HL-60 (cell line): ENCODE results near the gene C7orf25.

Experiments
- DNase-seq, 2 experiments: peaks; one replicate each; pipeline ENCODE4 v3.0.0-alpha.2; 2010 to 2020; ENCODE audit warnings: low read depth in 1 of 2, low spot score in 1 of 2
- H3K27ac ChIP-seq: fragments of 250-450 bp; sonication (Bioruptor Pico); replicated peaks from 2 replicates; pipeline ENCODE4 v1.5.1; 2020; ENCODE audit warnings: mild to moderate bottlenecking, moderate library complexity
- H3K27me3 ChIP-seq: fragments of 250-450 bp; sonication (Bioruptor Pico); 2 replicates; pipeline ENCODE4 v1.5.1; 2021; ENCODE audit warnings: mild to moderate bottlenecking, moderate library complexity; ENCODE audit not compliant: insufficient read depth, poor library complexity, severe bottlenecking
- H3K4me3 ChIP-seq: replicated peaks from 2 replicates; pipeline ENCODE4 v1.5.1; 2011; ENCODE audit warnings: mild to moderate bottlenecking, control low read depth, low read length; ENCODE audit not compliant: insufficient read depth
- GABPA ChIP-seq: IDR thresholded peaks from 2 replicates; pipeline ENCODE4 v1.6.1; 2012; ENCODE audit warnings: low read depth
- POLR2AphosphoS5 ChIP-seq: IDR thresholded peaks from 2 replicates; pipeline ENCODE4 v1.6.1; 2012; ENCODE audit warnings: low read depth
- SPI1 ChIP-seq: IDR thresholded peaks from 2 replicates; pipeline ENCODE4 v1.6.1; 2012; ENCODE audit warnings: low read depth, mild to moderate bottlenecking, borderline replicate concordance
- TF ChIP-seq, protein P1 (sequence below): IDR thresholded peaks from 2 replicates; pipeline ENCODE4 v1.6.1; 2012; ENCODE audit warnings: low read depth; ENCODE audit not compliant: insufficient replicate concordance
- TF ChIP-seq, protein P2 (sequence below): IDR thresholded peaks from one replicate; pipeline ENCODE4 v1.5.1; 2011; ENCODE audit warnings: low read length, control low read depth, inconsistent platforms; ENCODE audit not compliant: insufficient read depth

The C7orf25 gene

DNA sequence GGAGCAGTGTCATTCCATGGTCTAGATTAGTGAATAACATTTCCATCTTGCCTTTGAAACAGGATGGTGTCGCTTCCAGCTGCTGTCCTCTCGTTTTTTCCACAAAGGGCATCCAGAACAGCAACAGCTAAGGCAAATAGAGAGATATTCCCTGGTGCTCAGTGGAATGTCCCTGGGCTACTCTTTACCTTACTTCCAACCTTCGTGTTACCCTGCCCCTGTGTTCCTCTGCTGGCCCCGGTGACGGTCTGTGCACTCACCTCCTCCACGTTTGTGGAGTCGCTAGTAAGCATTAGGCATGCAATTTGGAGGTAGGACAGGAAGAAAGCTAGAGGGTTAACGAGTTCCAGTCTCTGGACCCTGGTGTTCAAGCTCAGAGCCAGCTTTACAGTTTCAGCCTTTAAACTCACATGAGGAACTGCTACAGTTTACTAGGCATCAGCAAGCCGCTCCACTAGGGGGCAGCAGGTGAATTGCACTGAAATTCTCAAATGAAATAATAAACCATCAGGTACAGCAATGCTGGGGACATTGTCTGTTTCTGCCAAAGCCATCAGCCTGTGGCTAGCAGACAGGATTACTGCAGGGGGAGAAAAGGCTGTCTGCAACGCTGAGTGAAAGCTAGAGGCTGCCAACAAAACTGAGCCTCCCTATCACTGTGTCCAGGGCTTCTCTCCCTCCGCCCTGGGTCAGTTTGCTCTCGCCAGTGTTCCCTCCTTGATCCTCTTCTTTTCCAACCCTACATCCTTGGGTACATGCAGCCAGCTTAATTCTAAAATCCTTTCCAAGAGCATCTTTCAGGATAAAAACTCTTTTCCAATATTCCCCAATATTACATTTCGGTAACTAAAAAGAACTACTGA, 29.3 kb upstream of the C7orf25 start:
- peak in 1 of 2 experiments; percentile 66 for DNase-seq
- TF ChIP-seq, protein P1, sequence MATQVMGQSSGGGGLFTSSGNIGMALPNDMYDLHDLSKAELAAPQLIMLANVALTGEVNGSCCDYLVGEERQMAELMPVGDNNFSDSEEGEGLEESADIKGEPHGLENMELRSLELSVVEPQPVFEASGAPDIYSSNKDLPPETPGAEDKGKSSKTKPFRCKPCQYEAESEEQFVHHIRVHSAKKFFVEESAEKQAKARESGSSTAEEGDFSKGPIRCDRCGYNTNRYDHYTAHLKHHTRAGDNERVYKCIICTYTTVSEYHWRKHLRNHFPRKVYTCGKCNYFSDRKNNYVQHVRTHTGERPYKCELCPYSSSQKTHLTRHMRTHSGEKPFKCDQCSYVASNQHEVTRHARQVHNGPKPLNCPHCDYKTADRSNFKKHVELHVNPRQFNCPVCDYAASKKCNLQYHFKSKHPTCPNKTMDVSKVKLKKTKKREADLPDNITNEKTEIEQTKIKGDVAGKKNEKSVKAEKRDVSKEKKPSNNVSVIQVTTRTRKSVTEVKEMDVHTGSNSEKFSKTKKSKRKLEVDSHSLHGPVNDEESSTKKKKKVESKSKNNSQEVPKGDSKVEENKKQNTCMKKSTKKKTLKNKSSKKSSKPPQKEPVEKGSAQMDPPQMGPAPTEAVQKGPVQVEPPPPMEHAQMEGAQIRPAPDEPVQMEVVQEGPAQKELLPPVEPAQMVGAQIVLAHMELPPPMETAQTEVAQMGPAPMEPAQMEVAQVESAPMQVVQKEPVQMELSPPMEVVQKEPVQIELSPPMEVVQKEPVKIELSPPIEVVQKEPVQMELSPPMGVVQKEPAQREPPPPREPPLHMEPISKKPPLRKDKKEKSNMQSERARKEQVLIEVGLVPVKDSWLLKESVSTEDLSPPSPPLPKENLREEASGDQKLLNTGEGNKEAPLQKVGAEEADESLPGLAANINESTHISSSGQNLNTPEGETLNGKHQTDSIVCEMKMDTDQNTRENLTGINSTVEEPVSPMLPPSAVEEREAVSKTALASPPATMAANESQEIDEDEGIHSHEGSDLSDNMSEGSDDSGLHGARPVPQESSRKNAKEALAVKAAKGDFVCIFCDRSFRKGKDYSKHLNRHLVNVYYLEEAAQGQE = no peak
- TF ChIP-seq SPI1 = peak; percentile 81
- TF ChIP-seq, protein P2, sequence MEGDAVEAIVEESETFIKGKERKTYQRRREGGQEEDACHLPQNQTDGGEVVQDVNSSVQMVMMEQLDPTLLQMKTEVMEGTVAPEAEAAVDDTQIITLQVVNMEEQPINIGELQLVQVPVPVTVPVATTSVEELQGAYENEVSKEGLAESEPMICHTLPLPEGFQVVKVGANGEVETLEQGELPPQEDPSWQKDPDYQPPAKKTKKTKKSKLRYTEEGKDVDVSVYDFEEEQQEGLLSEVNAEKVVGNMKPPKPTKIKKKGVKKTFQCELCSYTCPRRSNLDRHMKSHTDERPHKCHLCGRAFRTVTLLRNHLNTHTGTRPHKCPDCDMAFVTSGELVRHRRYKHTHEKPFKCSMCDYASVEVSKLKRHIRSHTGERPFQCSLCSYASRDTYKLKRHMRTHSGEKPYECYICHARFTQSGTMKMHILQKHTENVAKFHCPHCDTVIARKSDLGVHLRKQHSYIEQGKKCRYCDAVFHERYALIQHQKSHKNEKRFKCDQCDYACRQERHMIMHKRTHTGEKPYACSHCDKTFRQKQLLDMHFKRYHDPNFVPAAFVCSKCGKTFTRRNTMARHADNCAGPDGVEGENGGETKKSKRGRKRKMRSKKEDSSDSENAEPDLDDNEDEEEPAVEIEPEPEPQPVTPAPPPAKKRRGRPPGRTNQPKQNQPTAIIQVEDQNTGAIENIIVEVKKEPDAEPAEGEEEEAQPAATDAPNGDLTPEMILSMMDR = peak; percentile 95
- no peak for TF ChIP-seq GABPA
- TF ChIP-seq POLR2AphosphoS5 = no peak
- H3K27ac ChIP-seq = no peak overlapping the region
- no peaks in the 10 kb centered on the region for H3K27me3 ChIP-seq
- H3K4me3 ChIP-seq = no peak overlapping the region

DNA sequence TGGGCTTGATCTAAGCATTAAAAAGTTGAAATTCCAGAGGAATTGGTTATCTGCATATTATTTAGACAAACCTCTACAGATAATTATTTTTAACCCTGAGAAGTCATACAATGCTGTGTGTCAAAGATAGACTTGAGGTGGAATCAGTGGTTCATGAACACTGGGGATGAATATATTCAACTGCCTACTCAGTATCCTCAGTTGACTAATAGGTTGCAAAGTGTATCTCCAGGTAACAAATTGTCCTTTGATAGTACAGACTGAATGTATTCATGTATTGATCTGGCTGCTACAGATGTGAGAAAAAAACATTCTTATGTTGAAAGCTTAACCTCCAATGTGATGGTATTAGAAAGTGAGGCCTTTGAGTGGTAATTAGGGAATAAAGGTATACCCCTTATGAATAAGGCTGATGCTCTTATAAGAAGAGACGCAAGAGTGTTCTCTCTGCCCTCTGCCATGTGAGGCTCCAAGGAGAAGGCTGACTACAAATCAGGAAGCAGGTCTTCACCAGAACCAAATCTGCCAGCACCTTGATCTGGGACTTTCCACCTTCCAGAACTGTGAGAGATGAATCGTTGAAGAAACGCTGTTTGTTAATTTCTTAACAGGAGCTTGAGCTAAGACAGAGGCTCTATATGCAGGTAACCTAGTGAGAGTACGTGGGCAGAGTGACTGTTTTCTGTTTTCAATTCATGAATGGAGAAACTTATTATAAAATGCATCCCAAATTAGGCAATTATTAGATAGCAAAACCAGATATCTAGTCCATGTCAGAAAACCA, 27.8 kb upstream of the C7orf25 start:
- H3K27me3 ChIP-seq = no peaks in the 10 kb centered on the region
- H3K4me3 ChIP-seq = no peak overlapping the region
- TF ChIP-seq, protein P1 = no peak
- TF ChIP-seq POLR2AphosphoS5 (no peak), GABPA (no peak), SPI1 (no peak)
- TF ChIP-seq, protein P2 = no peak
- no peak for DNase-seq
- H3K27ac ChIP-seq = no peak overlapping the region

DNA sequence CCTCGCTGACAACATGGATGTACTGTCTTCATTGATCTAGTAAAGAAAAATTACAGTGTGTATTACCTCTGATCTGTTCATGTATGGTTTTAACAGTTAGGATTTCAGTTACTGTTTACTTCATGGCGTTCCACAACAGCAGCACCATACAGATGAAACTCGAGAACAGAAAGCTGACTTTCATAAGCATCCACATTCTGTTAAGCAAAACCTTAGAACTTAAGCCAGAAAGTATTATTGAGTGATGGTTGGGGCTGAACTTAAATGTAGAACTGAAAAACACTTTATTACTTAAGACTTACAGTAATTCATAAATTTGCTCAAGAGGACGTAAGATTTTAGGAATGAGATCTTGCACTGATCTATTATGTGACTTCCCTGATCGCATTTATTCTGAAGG, 24.0 kb upstream of the C7orf25 start:
- Histone ChIP-seq H3K27ac (no peak overlapping the region), H3K4me3 (no peak overlapping the region), H3K27me3 (no peaks in the 10 kb centered on the region)
- TF ChIP-seq POLR2AphosphoS5 = no peak
- no peak for TF ChIP-seq GABPA
- TF ChIP-seq, protein P2 = no peak
- no peak for TF ChIP-seq SPI1
- TF ChIP-seq, protein P1 = no peak
- DNase-seq = no peak
